Stimulated activated naive CD8-positive, alpha-beta T cell treated with anti-CD3 and anti-CD28 coated beads, Interleukin-15, Interleukin-2, amounts not matched to agents 100 ng/mL and 50 ng/mL, for 24 hours (primary cell): ENCODE results near the gene RNF123.

ENCODE experiments used
- H3K27ac Mint-ChIP-seq: one replicate; pipeline ENCODE4 v1.8.0; 2021; ENCODE audit warnings: mild to moderate bottlenecking, mixed read lengths
- H3K27me3 Mint-ChIP-seq: one replicate; pipeline ENCODE4 v1.8.0; 2021; ENCODE audit warnings: mixed read lengths
- H3K36me3 Mint-ChIP-seq: one replicate; pipeline ENCODE4 v1.8.0; 2021; ENCODE audit warnings: low read depth, mixed read lengths
- H3K4me1 Mint-ChIP-seq: one replicate; pipeline ENCODE4 v1.8.0; 2021; ENCODE audit warnings: low read depth, mixed read lengths
- H3K4me3 Mint-ChIP-seq: one replicate; pipeline ENCODE4 v1.8.0; 2021; ENCODE audit warnings: mild to moderate bottlenecking, mixed read lengths
- H3K9me3 Mint-ChIP-seq: one replicate; pipeline ENCODE4 v1.8.0; 2021; ENCODE audit warnings: mixed read lengths

Gene RNF123

GRCh38 chr3:49689046-49689907 is at the start of gene RNF123, which contains the start of gene MST1:
Gene RNF123, plus strand, starts transcription at chr3:49689557. Its CDS starts 1,609 bp downstream, at chr3:49691166.
Gene MST1, minus strand, starts transcription at chr3:49689474. Its CDS starts 783 bp downstream, at chr3:49688691.
- Mint-ChIP-seq H3K4me1 (peaks cover 48% of the 10 kb centered on the region), H3K27me3 (no peaks in the 10 kb centered on the region), H3K36me3 (no peaks in the 10 kb centered on the region), H3K4me3 (peak within 1 kb of the TSS; percentile 96), H3K27ac (peak within 1 kb of the TSS; percentile 95), H3K9me3 (no peaks in the 10 kb centered on the region)

- no peaks in the 10 kb centered on the region for H3K9me3 Mint-ChIP-seq
- H3K27me3 Mint-ChIP-seq = no peaks in the 10 kb centered on the region
- H3K36me3 Mint-ChIP-seq = no peaks in the 10 kb centered on the region
- H3K27ac Mint-ChIP-seq = no peak overlapping the region
- no peak overlapping the region for H3K4me3 Mint-ChIP-seq
- H3K4me1 Mint-ChIP-seq = no peaks in the 10 kb centered on the region
These were observed 48.1 kb upstream of the RNF123 start for GRCh38 chr3:49641292-49641691.

- H3K27ac Mint-ChIP-seq = no peak overlapping the region
- H3K27me3 Mint-ChIP-seq = no peaks in the 10 kb centered on the region
- no peaks in the 10 kb centered on the region for H3K9me3 Mint-ChIP-seq
- H3K36me3 Mint-ChIP-seq = no peaks in the 10 kb centered on the region
- H3K4me1 Mint-ChIP-seq = no peaks in the 10 kb centered on the region
- H3K4me3 Mint-ChIP-seq = no peak overlapping the region
These were observed 47.2 kb upstream of the RNF123 start for GRCh38 chr3:49641921-49642707.

GRCh38 chr3:49642708-49643145 is 46.6 kb upstream of the RNF123 start:
- no peaks in the 10 kb centered on the region for H3K4me1 Mint-ChIP-seq
- no peaks in the 10 kb centered on the region for H3K36me3 Mint-ChIP-seq
- no peaks in the 10 kb centered on the region for H3K9me3 Mint-ChIP-seq
- H3K27ac Mint-ChIP-seq = no peak overlapping the region
- H3K27me3 Mint-ChIP-seq = no peaks in the 10 kb centered on the region
- H3K4me3 Mint-ChIP-seq = no peak overlapping the region

GRCh38 chr3:49644684-49645083 is 44.7 kb upstream of the RNF123 start:
- Mint-ChIP-seq H3K9me3 (no peaks in the 10 kb centered on the region), H3K27ac (no peak overlapping the region), H3K36me3 (no peaks in the 10 kb centered on the region), H3K4me3 (no peak overlapping the region), H3K4me1 (no peaks in the 10 kb centered on the region), H3K27me3 (no peaks in the 10 kb centered on the region)

- Mint-ChIP-seq H3K27ac (no peak overlapping the region), H3K4me1 (no peaks in the 10 kb centered on the region), H3K27me3 (no peaks in the 10 kb centered on the region), H3K36me3 (no peaks in the 10 kb centered on the region), H3K9me3 (no peaks in the 10 kb centered on the region), H3K4me3 (no peak overlapping the region)
These were observed 43.1 kb upstream of the RNF123 start for GRCh38 chr3:49646236-49646635.

GRCh38 chr3:49647741-49648140 is 41.6 kb upstream of the RNF123 start:
- no peak overlapping the region for H3K27ac Mint-ChIP-seq
- no peaks in the 10 kb centered on the region for H3K27me3 Mint-ChIP-seq
- H3K4me1 Mint-ChIP-seq = no peaks in the 10 kb centered on the region
- H3K4me3 Mint-ChIP-seq = no peak overlapping the region
- H3K9me3 Mint-ChIP-seq = no peaks in the 10 kb centered on the region
- no peaks in the 10 kb centered on the region for H3K36me3 Mint-ChIP-seq

GRCh38 chr3:49648354-49649019 is 40.9 kb upstream of the RNF123 start:
- H3K4me1 Mint-ChIP-seq = no peaks in the 10 kb centered on the region
- H3K36me3 Mint-ChIP-seq = no peaks in the 10 kb centered on the region
- H3K9me3 Mint-ChIP-seq = no peaks in the 10 kb centered on the region
- no peak overlapping the region for H3K4me3 Mint-ChIP-seq
- H3K27me3 Mint-ChIP-seq = no peaks in the 10 kb centered on the region
- no peak overlapping the region for H3K27ac Mint-ChIP-seq

GRCh38 chr3:49649576-49649975 is 39.8 kb upstream of the RNF123 start:
- Mint-ChIP-seq H3K4me3 (no peak overlapping the region), H3K27ac (no peak overlapping the region), H3K27me3 (no peaks in the 10 kb centered on the region), H3K36me3 (no peaks in the 10 kb centered on the region), H3K4me1 (no peaks in the 10 kb centered on the region), H3K9me3 (no peaks in the 10 kb centered on the region)

GRCh38 chr3:49650177-49650576 is 39.2 kb upstream of the RNF123 start:
- no peak overlapping the region for H3K4me3 Mint-ChIP-seq
- no peaks in the 10 kb centered on the region for H3K4me1 Mint-ChIP-seq
- H3K36me3 Mint-ChIP-seq = no peaks in the 10 kb centered on the region
- no peak overlapping the region for H3K27ac Mint-ChIP-seq
- no peaks in the 10 kb centered on the region for H3K27me3 Mint-ChIP-seq
- H3K9me3 Mint-ChIP-seq = no peaks in the 10 kb centered on the region

GRCh38 chr3:49650637-49651036 is 38.7 kb upstream of the RNF123 start:
- Mint-ChIP-seq H3K4me3 (no peak overlapping the region), H3K36me3 (no peaks in the 10 kb centered on the region), H3K27me3 (no peaks in the 10 kb centered on the region), H3K27ac (no peak overlapping the region), H3K4me1 (no peaks in the 10 kb centered on the region), H3K9me3 (no peaks in the 10 kb centered on the region)

GRCh38 chr3:49652218-49652902 is 37.0 kb upstream of the RNF123 start:
- no peak overlapping the region for H3K4me3 Mint-ChIP-seq

GRCh38 chr3:49652903-49653415 is 36.4 kb upstream of the RNF123 start:
- Mint-ChIP-seq H3K4me3 (no peak overlapping the region), H3K27ac (no peak overlapping the region)

More at GRCh38 chr3:49652218-49652902, 37.0 kb upstream of the RNF123 start:
- Mint-ChIP-seq H3K4me1 (no peaks in the 10 kb centered on the region), H3K27me3 (no peaks in the 10 kb centered on the region), H3K9me3 (no peaks in the 10 kb centered on the region), H3K27ac (no peak overlapping the region), H3K36me3 (no peaks in the 10 kb centered on the region)

GRCh38 chr3:49653621-49654020 is 35.7 kb upstream of the RNF123 start:
- Mint-ChIP-seq H3K9me3 (no peaks in the 10 kb centered on the region), H3K4me1 (no peaks in the 10 kb centered on the region), H3K36me3 (no peaks in the 10 kb centered on the region), H3K27me3 (no peaks in the 10 kb centered on the region), H3K27ac (no peak overlapping the region), H3K4me3 (no peak overlapping the region)

More at GRCh38 chr3:49652903-49653415, 36.4 kb upstream of the RNF123 start:
- H3K9me3 Mint-ChIP-seq = no peaks in the 10 kb centered on the region
- H3K27me3 Mint-ChIP-seq = no peaks in the 10 kb centered on the region
- no peaks in the 10 kb centered on the region for H3K36me3 Mint-ChIP-seq
- no peaks in the 10 kb centered on the region for H3K4me1 Mint-ChIP-seq
